ENCODE data around the gene NOS1. TPM values are rescaled to one million over a fixed set of nuclear protein-coding genes. Genes with fewer than 3 reads are reported as not detected.

The NOS1 gene
- total RNA-seq, 1 experiment from 2014 or later = 2.3 TPM

GRCh38 chr12:117165342-117165741, 196.1 kb downstream of the NOS1 start:
- no peak overlapping the region for H4K5ac ChIP-seq (ENCODE audit: insufficient read length, low read depth, low read length)
- no peak overlapping the region for H3K4me2 ChIP-seq (ENCODE audit: insufficient read depth, insufficient read length, low read length)
- H3K27ac Mint-ChIP-seq = no peak overlapping the region
- H3K9me3 Mint-ChIP-seq = no peaks in the 10 kb centered on the region
- no peak overlapping the region for H4K8ac ChIP-seq (replicated peaks; ENCODE audit: insufficient read length, low read depth, low read length)
- H3K79me2 ChIP-seq (ENCODE audit: insufficient read depth, low read length) = no peaks in the 10 kb centered on the region
- H2AK5ac ChIP-seq (ENCODE audit: insufficient read length, low read length) = no peak overlapping the region
- no CpG with 5 or more reads among the region's 5 CpGs for WGBS (ENCODE audit: extremely low coverage, insufficient read length, low lambda C conversion rate)
- no peak overlapping the region for H2BK120ac ChIP-seq (ENCODE audit: low read depth, low read length, poor library complexity, severe bottlenecking)
- H3K4ac ChIP-seq (ENCODE audit: low read depth, low read length) = no peak overlapping the region
- no peaks in the 10 kb centered on the region for H3K4me1 ChIP-seq (ENCODE audit: insufficient read depth, low read length)
- H2BK15ac ChIP-seq (ENCODE audit: low read depth, low read length) = no peak overlapping the region
- H2AFZ ChIP-seq (ENCODE audit: low read length) = no peak overlapping the region
- no peaks in the 10 kb centered on the region for H4K20me1 ChIP-seq (ENCODE audit: control insufficient read depth, insufficient read depth, insufficient read length)
- no peak for TF ChIP-seq CTCF (conservative IDR thresholded peaks at IDR 0.05)
- H3K4me1 Mint-ChIP-seq = no peaks in the 10 kb centered on the region
- H3K4me3 Mint-ChIP-seq = no peak overlapping the region
- no peaks in the 10 kb centered on the region for H3K27me3 Mint-ChIP-seq (ENCODE audit: low read depth)
- H3K23me2 ChIP-seq (ENCODE audit: insufficient read length, low read depth, low read length, poor library complexity, severe bottlenecking) = no peaks in the 10 kb centered on the region
- no peaks in the 10 kb centered on the region for H3K27me3 ChIP-seq (ENCODE audit: insufficient read depth, low read length)
- no peak overlapping the region for H3K14ac ChIP-seq (ENCODE audit: insufficient read depth, low read length)
- no peak overlapping the region for H2BK20ac ChIP-seq (ENCODE audit: low read depth, low read length, poor library complexity, severe bottlenecking)
- no peak for DNase-seq
- no peak overlapping the region for H3K23ac ChIP-seq (ENCODE audit: insufficient read length, low read depth, low read length)
- H3K79me1 ChIP-seq (ENCODE audit: insufficient read depth, low read depth, low read length, poor library complexity, severe bottlenecking) = no peaks in the 10 kb centered on the region
- H2BK5ac ChIP-seq (ENCODE audit: insufficient read length, low read length) = no peak overlapping the region
- H3T11ph ChIP-seq (ENCODE audit: low read length) = no peak overlapping the region
- peaks cover 56 to 95% (median 91%) of the 10 kb centered on the region in 3 experiments; a peak in 6 of 7 replicates for H3K36me3 Mint-ChIP-seq (ENCODE audit: insufficient read depth in 1 of 3, low read depth in 3 of 3)
- no peak overlapping the region for H3K9ac ChIP-seq (ENCODE audit: extremely low read depth, insufficient read length, low read length)
- no peaks in the 10 kb centered on the region for H3K9me3 ChIP-seq (ENCODE audit: control insufficient read depth, low read depth, low read length)
- no peak overlapping the region for H3K27ac ChIP-seq (ENCODE audit: insufficient read length, low read depth, low read length)
- H3K56ac ChIP-seq (ENCODE audit: insufficient read length, low read depth, low read length) = no peak overlapping the region
- H4K91ac ChIP-seq (ENCODE audit: insufficient read length, low read depth, low read length) = no peak overlapping the region
- H3K18ac ChIP-seq (ENCODE audit: insufficient read length, low read depth, low read length) = no peak overlapping the region
- H2BK12ac ChIP-seq (ENCODE audit: insufficient read length, low read depth, low read length) = no peak overlapping the region
